SIG-M5 (cell line): ENCODE results near the gene DRAXIN.

ENCODE experiments used
- DNase-seq: peaks from one replicate; lab custom pipeline; 2025; lab: John Stamatoyannopoulos, UW

The DRAXIN gene

DNA sequence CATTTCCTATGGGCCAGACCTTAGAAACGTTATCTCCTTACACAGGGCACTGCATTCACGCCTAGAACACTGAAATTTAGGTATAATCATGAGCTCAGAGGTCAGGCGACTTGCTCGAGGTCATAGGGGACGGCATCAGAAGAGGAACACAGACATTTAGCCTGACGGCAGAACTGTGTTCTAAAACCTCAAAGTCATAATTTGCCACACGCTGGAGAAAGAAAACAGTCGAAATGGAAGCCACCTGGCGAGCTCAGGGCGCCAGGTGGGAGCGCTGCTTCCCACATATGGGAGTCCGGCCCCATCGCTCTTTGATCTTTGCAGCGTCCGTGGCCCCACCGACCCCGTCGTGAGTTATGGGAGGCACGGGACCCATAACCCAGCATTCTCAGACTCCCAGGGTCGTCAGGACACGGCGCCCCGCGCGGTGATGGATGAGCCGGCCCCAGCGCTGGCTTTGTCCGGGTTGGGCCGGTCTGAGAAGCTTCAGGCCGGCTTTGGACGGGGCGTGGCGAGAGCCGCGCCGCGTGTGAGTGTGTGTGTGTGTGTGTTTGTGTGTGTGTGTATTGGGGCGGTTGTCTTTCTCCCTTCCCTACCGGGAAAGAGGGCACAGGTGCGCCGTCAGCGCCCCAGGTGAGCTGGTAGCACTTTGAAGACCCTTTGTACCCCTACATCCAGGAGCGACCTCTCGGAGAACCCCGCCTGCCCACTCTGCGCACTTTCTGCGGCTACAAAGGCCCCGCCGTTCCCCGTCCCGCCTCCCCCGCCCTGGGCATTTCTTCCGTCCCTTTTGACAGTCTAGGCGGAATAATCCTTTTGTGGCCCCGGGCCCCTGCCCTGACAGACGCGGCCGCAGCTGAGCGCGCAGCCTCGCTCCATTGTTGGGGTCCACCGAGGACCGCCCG lies 861 bp upstream of the DRAXIN start:
- DNase-seq, result no peak

DNA sequence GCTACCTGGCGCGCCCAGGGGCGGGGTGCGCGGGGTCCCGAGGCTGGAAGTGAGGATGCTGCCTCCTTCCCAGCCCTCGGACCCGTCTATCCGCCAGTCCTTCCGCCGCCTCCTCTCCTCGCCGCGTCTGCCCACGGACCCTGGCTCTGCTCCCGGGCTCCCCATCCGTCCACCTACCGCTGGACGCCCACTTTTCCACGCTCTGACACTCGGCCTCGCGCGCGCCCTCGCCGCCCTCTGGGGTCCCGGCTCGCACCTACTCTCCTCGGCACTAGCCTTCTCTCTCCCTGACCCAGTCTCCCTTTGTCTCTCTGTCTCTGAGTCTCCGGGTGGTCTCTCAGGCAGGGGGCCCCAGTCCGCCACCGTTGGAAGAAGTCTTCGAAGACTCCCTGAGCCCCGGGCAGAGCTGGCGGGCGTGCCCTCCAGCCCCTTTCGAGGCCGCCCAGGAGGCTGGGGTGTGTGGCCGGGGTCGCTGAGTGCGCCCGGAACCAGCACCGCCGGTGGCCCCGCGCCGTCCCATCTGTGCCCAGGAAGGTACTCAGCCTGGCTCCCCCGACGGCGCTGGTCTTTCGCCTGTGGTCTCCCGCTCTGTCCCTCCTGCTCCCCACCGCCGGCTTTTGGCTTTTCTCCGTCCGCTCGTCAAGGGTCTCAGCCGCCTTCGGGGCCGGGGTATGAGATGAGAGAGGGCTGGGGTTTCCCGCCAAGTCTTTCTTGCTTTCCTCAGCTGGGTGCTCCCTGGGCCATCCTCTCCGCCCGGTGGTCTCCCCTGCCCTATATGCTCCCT lies 610 bp downstream of the DRAXIN start:
- no peak for DNase-seq

- no peak for DNase-seq
These were observed 1.6 kb downstream of the DRAXIN start for GRCh38 chr1:11693024-11693590.

DNA sequence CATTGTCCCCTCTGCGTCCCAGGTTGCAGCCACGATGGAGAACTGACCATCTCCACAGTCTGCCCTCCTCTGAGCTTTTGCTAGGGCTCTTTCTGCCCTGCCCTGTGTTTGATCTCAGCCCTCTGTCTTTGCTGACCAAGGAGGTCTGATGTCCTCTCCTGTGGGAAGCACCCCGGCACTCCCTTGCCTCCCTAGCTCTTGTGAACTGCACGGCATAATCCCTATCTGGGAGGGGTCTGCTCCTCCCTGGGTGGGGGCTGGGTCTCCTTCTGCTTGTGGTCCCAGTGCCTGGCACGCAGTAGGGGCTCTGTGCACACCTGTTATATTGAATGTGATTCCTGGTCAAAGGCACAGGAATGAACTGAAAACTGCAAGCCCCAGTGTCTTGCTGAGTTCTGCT lies 2.4 kb downstream of the DRAXIN start:
- no peak for DNase-seq

DNA sequence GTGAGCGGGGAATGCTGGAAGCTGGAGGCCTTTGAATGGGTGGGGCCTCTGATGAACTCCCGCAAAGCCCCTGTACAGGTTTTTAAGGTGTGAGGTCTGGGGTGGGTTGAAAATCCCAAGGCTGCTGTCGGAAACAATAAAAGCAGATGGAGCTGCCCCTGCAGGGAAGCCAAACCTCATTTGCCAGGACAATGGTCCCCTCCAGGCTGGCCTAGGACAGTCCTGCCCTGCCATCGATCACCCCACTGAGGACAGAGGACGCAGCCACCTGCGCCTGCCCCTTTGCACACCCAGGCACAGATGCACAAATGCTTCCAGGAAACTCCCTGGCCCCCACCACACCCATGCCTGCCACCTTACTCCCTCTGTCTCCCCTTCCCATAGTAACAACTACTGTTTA lies 4.4 kb downstream of the DRAXIN start:
- DNase-seq, result no peak

- DNase-seq, result no peak
These were observed 5.8 kb downstream of the DRAXIN start for GRCh38 chr1:11697188-11697892.

DNA sequence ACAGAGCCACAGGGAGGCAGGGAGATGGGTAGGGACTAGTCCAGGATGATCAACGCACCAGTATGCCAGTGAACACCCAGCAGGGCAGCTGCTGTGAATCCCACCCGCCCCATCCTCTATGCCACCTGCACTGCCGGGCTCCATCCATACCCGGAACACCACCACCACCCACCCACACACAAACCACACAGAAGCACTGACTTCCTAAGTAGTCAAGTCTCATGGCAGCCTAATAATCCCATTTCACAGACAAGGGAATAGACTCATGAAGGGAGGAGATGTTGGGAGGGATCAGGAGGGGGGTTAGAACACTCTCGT lies 6.3 kb downstream of the DRAXIN start:
- DNase-seq, result no peak

DNA sequence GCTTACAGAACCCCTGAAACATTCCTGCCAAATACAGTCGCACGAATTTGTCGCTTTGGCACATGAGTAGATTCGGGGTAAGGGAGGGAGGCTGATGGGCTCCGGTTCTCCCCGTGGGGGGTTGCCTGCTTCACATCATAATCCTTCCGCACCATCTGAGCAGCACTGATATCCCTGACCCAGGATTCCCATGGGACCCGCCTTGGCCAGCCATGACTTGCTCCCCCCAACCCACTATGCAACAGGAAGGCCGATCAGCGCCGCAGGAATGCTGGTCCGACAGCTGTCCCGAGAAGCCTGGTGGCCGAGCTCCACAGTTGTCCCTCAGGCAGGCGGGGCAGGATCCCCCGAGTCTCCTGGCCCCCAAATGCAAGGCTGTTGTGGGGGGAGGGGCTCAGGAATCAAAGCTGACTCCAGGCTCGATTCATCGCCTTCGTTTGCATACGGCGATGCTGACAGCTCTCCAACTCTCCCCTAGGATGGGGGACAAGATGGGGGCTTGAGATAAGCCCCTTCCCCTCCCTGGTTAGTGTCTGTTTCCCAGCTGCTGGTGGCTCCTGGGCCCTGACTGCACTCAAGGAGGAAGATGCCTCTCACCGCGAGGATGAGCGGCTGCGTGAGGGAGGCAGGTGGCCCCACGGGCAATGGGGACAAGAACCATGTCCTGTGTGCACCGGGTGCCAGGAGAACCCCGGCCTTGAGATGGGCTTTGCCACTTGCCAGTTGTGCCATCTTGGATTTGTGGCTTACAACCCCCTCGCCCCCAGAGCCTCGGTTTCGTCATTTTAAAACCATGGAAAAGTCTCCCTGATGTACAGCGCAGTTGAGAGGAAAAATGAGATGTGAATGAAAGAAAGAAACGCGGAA lies 9.3 kb downstream of the DRAXIN start:
- no peak for DNase-seq

- DNase-seq, result no peak
These were observed 10.0 kb downstream of the DRAXIN start for GRCh38 chr1:11701551-11701961.

- DNase-seq, result no peak
These were observed 10.7 kb downstream of the DRAXIN start for GRCh38 chr1:11701981-11702803.

DNA sequence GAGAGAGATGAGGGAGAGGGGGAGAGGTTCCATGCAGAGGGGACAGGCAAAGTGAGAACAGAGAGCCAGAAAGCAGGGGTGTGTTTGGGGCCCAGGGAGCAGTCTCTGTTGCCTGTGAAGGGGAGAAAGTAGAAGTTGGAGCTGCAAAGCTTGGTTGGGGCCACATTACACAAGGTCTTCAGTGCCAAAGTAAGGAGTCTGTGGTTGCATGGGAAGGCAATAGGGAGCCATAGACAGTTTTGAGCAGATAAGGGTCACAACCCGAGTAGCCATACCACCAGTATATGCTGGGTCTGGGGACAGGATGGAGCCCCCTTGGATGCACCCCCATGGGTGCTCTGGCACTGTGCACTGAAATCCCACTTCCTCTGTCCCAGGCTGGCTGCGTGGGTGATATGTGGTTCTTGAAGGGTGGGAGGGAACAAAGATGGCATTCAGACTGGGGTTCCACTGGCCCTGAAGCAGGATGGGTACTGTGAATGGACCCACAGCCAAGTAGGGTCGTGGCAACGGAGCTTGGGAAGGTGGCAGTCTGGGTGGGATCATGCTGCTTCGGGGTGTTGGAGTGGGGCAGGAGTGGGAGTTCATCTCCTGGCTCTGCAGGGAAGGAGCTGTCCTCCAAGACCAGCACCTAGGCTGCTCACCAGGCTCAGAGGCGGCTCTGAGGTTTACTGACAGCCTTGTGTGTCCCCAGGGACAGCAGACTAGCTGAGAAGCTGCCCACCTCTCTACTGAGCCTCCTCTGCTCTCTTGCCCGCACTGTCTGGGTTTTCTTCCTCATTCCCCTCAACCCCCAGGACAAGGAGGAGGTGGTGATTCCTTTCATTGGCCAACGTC lies 12.1 kb downstream of the DRAXIN start:
- no peak for DNase-seq

DNA sequence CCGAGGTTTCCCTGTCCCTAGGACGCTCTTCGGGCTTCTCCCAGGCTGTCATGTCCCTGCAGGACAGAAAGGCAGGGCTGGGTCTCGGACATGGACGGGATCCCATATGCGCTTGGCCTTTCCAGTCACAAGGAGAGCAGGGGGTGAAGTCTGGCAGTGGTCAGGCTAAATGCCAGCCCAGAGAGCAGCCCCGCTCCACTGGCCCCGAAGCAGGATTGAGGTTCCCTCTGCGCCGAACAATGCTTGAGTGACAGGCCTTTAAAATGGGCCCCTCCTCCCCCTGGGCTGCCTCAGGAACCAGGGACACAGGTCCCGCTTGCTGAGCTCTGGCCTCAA lies 12.7 kb downstream of the DRAXIN start:
- DNase-seq, result no peak

- no peak for DNase-seq
These were observed 13.4 kb downstream of the DRAXIN start for GRCh38 chr1:11704691-11705475.

DNA sequence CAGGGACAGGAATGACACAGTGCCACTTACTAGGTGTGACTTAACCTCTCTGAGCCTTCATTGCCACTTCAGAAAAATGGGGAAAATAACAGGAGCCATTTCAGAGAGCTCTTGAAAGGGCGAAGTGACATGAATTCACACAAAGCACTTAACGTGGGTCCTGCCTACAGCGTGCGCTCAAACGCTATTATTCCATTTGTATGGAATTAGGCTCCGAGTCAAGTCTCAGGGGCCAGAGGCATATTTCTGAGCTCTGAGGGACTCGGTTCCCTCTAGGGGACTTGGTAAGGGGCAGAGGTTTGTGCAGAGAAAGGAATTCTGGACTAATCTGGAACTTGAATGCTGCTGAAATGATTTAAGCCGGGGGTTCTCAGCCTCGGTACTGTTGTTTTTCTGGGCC lies 14.1 kb downstream of the DRAXIN start:
- no peak for DNase-seq

DNA sequence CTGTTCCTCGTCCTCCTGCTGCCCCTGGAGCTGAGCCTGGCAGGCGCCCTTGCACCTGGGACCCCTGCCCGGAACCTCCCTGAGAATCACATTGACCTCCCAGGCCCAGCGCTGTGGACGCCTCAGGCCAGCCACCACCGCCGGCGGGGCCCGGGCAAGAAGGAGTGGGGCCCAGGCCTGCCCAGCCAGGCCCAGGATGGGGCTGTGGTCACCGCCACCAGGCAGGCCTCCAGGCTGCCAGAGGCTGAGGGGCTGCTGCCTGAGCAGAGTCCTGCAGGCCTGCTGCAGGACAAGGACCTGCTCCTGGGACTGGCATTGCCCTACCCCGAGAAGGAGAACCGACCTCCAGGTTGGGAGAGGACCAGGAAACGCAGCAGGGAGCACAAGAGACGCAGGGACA lies 14.8 kb downstream of the DRAXIN start:
- DNase-seq, result no peak

GRCh38 chr1:11707621-11708276 lies 16.2 kb downstream of the DRAXIN start:
- DNase-seq, result no peak

- no peak for DNase-seq
These were observed 17.2 kb downstream of the DRAXIN start for GRCh38 chr1:11708554-11709350.

- no peak for DNase-seq
These were observed 20.0 kb downstream of the DRAXIN start for GRCh38 chr1:11711490-11711889.
